ENCODE data around the gene GPRC5C.
"Not testable (repeated sequence)": the region's sequence is repeated elsewhere in the genome, so short reads cannot be mapped to it uniquely, and the experiment has no call there.

GPRC5C gene

GRCh38 chr17:74480290-74480689, 48.4 kb downstream of the GPRC5C start:
- H3K4me1 ChIP-seq (ENCODE audit: insufficient read depth, poor library complexity, severe bottlenecking), result no peaks in the 10 kb centered on the region
- ATAC-seq (ENCODE audit: low read depth) (no peak), DNase-seq (ENCODE audit: low spot score) (no peak)
- TF ChIP-seq CTCF (IDR thresholded peaks at IDR 0.05; ENCODE audit: poor library complexity, severe bottlenecking), result no peak
- no peaks in the 10 kb centered on the region for H3K36me3 ChIP-seq (ENCODE audit: low read depth)
- H3K27me3 ChIP-seq (ENCODE audit: insufficient read depth, poor library complexity, severe bottlenecking), result peaks cover 6% of the 10 kb centered on the region
- no peak overlapping the region for H3K27ac ChIP-seq (ENCODE audit: poor library complexity, severe bottlenecking)
- no peak overlapping the region for H3K4me3 ChIP-seq (ENCODE audit: severe bottlenecking)
- H3K9me3 ChIP-seq (ENCODE audit: severe bottlenecking), result peaks cover 4% of the 10 kb centered on the region

- H3K4me1 ChIP-seq (ENCODE audit: insufficient read depth, poor library complexity, severe bottlenecking), result no peaks in the 10 kb centered on the region
- no peak overlapping the region for H3K4me3 ChIP-seq (ENCODE audit: severe bottlenecking)
- H3K27me3 ChIP-seq (ENCODE audit: insufficient read depth, poor library complexity, severe bottlenecking), result peaks cover 6% of the 10 kb centered on the region
- no peak for TF ChIP-seq CTCF (IDR thresholded peaks at IDR 0.05; ENCODE audit: poor library complexity, severe bottlenecking)
- DNase-seq (ENCODE audit: low spot score) (no peak), ATAC-seq (ENCODE audit: low read depth) (no peak)
- no peaks in the 10 kb centered on the region for H3K36me3 ChIP-seq (ENCODE audit: low read depth)
- H3K9me3 ChIP-seq (ENCODE audit: severe bottlenecking), result no peaks in the 10 kb centered on the region
- no peak overlapping the region for H3K27ac ChIP-seq (ENCODE audit: poor library complexity, severe bottlenecking)
Measured at GRCh38 chr17:74481621-74482020, 49.7 kb downstream of the GPRC5C start.

- Histone ChIP-seq H3K4me3 (ENCODE audit: severe bottlenecking) (no peak overlapping the region), H3K4me1 (ENCODE audit: insufficient read depth, poor library complexity, severe bottlenecking) (no peaks in the 10 kb centered on the region), H3K36me3 (ENCODE audit: low read depth) (no peaks in the 10 kb centered on the region), H3K27me3 (ENCODE audit: insufficient read depth, poor library complexity, severe bottlenecking) (peaks cover 6% of the 10 kb centered on the region), H3K9me3 (ENCODE audit: severe bottlenecking) (no peaks in the 10 kb centered on the region), H3K27ac (ENCODE audit: poor library complexity, severe bottlenecking) (no peak overlapping the region)
- DNase-seq (ENCODE audit: low spot score) (no peak), ATAC-seq (ENCODE audit: low read depth) (no peak)
- TF ChIP-seq CTCF (IDR thresholded peaks at IDR 0.05; ENCODE audit: poor library complexity, severe bottlenecking), result no peak
Measured at GRCh38 chr17:74484066-74484465, 52.2 kb downstream of the GPRC5C start.

GRCh38 chr17:74485022-74485743, 53.3 kb downstream of the GPRC5C start:
- ATAC-seq (ENCODE audit: low read depth), result no peak
- Histone ChIP-seq H3K27me3 (ENCODE audit: insufficient read depth, poor library complexity, severe bottlenecking) (peaks cover 6% of the 10 kb centered on the region), H3K9me3 (ENCODE audit: severe bottlenecking) (no peaks in the 10 kb centered on the region), H3K36me3 (ENCODE audit: low read depth) (no peaks in the 10 kb centered on the region), H3K27ac (ENCODE audit: poor library complexity, severe bottlenecking) (no peak overlapping the region), H3K4me1 (ENCODE audit: insufficient read depth, poor library complexity, severe bottlenecking) (no peaks in the 10 kb centered on the region), H3K4me3 (ENCODE audit: severe bottlenecking) (no peak overlapping the region)
- no peak for TF ChIP-seq CTCF (IDR thresholded peaks at IDR 0.05; ENCODE audit: poor library complexity, severe bottlenecking)
- DNase-seq (ENCODE audit: low spot score), result no peak

GRCh38 chr17:74485841-74486240, 54.0 kb downstream of the GPRC5C start:
- Histone ChIP-seq H3K36me3 (ENCODE audit: low read depth) (no peaks in the 10 kb centered on the region), H3K4me3 (ENCODE audit: severe bottlenecking) (no peak overlapping the region)
- no peak for ATAC-seq (ENCODE audit: low read depth)

GRCh38 chr17:74488276-74488675, 56.4 kb downstream of the GPRC5C start:
- H3K4me3 ChIP-seq (ENCODE audit: severe bottlenecking); H3K27me3 ChIP-seq (ENCODE audit: insufficient read depth, poor library complexity, severe bottlenecking); H3K36me3 ChIP-seq (ENCODE audit: low read depth); H3K9me3 ChIP-seq (ENCODE audit: severe bottlenecking); H3K27ac ChIP-seq (ENCODE audit: poor library complexity, severe bottlenecking); H3K4me1 ChIP-seq (ENCODE audit: insufficient read depth, poor library complexity, severe bottlenecking); ATAC-seq (ENCODE audit: low read depth); DNase-seq (ENCODE audit: low spot score): not testable (repeated sequence)

More at GRCh38 chr17:74485841-74486240, 54.0 kb downstream of the GPRC5C start:
- Histone ChIP-seq H3K9me3 (ENCODE audit: severe bottlenecking) (no peaks in the 10 kb centered on the region), H3K27ac (ENCODE audit: poor library complexity, severe bottlenecking) (no peak overlapping the region), H3K4me1 (ENCODE audit: insufficient read depth, poor library complexity, severe bottlenecking) (no peaks in the 10 kb centered on the region), H3K27me3 (ENCODE audit: insufficient read depth, poor library complexity, severe bottlenecking) (peaks cover 6% of the 10 kb centered on the region)
- no peak for DNase-seq (ENCODE audit: low spot score)
- no peak for TF ChIP-seq CTCF (IDR thresholded peaks at IDR 0.05; ENCODE audit: poor library complexity, severe bottlenecking)

Measured in RWPE2 (cell line).